B cell (primary cell): ENCODE results near the gene DCTN3.

ENCODE experiments used
- CTCF ChIP-seq: fragments of 200-600 bp; IDR thresholded peaks from one replicate; pipeline ENCODE4 v1.8.0; 2022; ENCODE audit warnings: antibody characterized with exemption, mild to moderate bottlenecking
- EZH2 ChIP-seq: IDR thresholded peaks from 2 replicates; pipeline ENCODE4 v1.6.1; 2012; ENCODE audit warnings: borderline replicate concordance, low read depth, mild to moderate bottlenecking, moderate library complexity, low read length; ENCODE audit not compliant: insufficient read depth, poor library complexity, severe bottlenecking

- TF ChIP-seq CTCF = no peak
- TF ChIP-seq EZH2 = no peak
Measured at GRCh38 chr9:34606905-34607304, 13.4 kb downstream of the DCTN3 start.
